Left ventricle myocardium superior (tissue), 1 donor: ENCODE measurements around the gene PRR18. TPM values are rescaled to one million over a fixed set of nuclear protein-coding genes. Genes with fewer than 3 reads are reported as not detected.

ENCODE experiments used
- ATAC-seq: fragments of 200-7000 bp; cut with Tn5 transposase; one replicate; pipeline ENCODE4 v1.9.1; 2020; ENCODE audit warnings: mild to moderate bottlenecking, moderate library complexity
- DNase-seq: peaks from one replicate; pipeline ENCODE4 v3.0.0-alpha.2; 2020
- intact Hi-C: fragments of 100-400 bp; cut with micrococcal nuclease; formaldehyde crosslinking; loops from one replicate; pipeline ENCODE4 v1.11.0; 2022
- total RNA-seq: library from RNA; stranded (reverse); fragmentation: NEBNext Ultra II Directional; extraction: Animal tissue kit (Norgen Biotek cat#: 25700); gene quantifications from one replicate; pipeline ENCODE4 v1.2.1, GENCODE V29; 2021
- donor health status: DM: no; HTN: yes; CAD: no; lungs with severe emphysema.

Gene PRR18
- total RNA-seq, 1 donor from 2014 or later: not detected

GRCh38 chr6:166282394-166283032 is 25.7 kb downstream of the PRR18 start:
- intact Hi-C loops: no loop called here
- no peak for DNase-seq
- no peak for ATAC-seq

DNA sequence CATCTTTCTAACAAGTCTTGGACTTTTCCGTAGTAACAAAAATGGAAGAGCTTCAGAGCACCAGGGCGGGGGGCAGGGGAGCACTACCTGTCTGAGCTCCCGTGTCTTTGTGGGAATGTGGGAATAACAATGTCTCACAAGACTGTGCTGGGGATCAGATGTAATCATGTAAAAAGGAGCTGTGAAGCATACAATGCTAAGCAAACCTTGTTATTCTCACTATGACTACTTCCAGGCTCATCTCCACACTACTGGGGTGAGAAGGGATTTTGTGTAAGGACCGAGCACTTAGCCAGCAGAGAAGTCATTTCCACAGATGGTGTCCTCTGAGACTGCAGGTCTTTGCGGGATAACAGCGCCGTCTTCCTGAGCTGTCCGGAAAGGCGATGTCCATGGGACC is 27.1 kb downstream of the PRR18 start:
- ATAC-seq: no peak
- no peak for DNase-seq
- intact Hi-C loops: no loop called here

DNA sequence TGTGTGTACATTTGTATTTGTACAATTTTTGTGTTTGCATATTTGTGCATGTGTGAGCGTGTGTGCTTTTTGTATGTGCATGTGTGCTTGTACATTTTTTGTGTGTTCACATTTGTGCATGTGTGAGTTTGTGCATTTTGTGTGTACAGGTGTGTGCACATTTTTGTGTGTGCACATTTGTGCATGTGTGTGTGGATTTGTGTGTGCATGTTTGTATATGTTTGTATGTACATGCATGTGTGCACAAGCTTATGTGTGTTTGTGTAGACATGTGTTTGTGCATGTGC is 28.9 kb downstream of the PRR18 start:
- ATAC-seq (no peak), DNase-seq (no peak)
- intact Hi-C loops: loop anchor here (5.0 kb wide), 1 partner anchor 123 kb away; no protein-coding TSS in a partner anchor

GRCh38 chr6:166278579-166279392 is 29.4 kb downstream of the PRR18 start:
- ATAC-seq: no peak
- intact Hi-C loops: loop anchor here (5.0 kb wide), 1 partner anchor 124 kb away; no protein-coding TSS in a partner anchor
- DNase-seq: no peak

DNA sequence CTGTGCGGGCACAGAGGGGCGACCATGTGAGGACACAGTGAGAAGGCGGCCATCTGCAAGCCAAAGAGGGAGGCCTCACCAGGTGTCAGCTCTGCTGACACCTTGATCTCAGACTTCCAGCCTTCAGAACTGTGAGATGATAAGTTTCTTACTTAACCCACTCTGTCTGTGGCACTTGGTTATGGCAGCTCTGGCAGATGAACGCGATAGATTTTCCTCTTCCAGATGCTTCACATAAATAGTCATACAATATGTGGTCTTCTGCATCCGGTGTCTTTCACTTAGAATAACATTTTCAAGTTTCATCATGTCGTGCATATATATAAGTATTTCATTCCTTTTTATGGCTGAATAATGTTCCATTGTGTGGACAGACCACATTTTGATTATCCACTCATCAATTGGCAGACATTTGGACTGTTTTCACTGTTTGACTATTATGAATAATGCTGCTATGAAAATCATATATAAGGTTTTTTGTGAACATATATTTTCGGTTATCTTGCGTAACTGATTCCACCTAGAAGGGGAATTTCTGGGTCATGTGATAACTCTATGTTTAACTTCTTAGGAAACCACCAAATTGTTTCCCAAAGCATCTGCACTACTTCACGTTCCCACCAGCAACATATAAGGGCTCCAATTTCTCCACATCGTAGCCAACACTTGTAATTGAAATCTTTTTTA is 30.2 kb downstream of the PRR18 start:
- ATAC-seq (no peak), DNase-seq (no peak)
- intact Hi-C loops: loop anchor here (5.0 kb wide), 1 partner anchor 124 kb away; no protein-coding TSS in a partner anchor

DNA sequence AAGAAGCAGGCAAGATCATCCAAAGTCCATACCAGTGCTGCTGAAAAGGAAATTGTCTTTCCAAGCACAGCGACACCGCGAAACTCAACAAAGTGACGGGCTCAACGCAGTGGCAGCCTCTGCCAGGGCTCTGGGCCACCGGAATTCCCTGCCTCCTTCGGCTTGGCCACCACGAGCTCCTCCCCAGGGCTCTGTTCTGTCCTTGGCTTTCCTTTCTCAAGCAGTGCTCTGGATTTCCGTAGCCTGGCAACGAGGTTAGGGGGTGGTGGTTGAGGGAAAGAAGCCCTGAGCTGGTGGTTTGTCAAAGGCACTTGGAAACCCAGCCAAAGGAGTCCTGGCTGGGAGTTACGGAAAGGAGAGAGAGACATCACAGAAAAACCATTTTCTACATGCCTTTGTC is 31.2 kb downstream of the PRR18 start:
- intact Hi-C loops: loop anchor here (5.0 kb wide), 1 partner anchor 125 kb away; no protein-coding TSS in a partner anchor
- DNase-seq (no peak), ATAC-seq (no peak)

GRCh38 chr6:166275714-166276166 is 32.5 kb downstream of the PRR18 start:
- intact Hi-C loops: loop anchor here (5.0 kb wide), 1 partner anchor 127 kb away; no protein-coding TSS in a partner anchor
- ATAC-seq (peak; percentile 88), DNase-seq (peak; percentile 85)

DNA sequence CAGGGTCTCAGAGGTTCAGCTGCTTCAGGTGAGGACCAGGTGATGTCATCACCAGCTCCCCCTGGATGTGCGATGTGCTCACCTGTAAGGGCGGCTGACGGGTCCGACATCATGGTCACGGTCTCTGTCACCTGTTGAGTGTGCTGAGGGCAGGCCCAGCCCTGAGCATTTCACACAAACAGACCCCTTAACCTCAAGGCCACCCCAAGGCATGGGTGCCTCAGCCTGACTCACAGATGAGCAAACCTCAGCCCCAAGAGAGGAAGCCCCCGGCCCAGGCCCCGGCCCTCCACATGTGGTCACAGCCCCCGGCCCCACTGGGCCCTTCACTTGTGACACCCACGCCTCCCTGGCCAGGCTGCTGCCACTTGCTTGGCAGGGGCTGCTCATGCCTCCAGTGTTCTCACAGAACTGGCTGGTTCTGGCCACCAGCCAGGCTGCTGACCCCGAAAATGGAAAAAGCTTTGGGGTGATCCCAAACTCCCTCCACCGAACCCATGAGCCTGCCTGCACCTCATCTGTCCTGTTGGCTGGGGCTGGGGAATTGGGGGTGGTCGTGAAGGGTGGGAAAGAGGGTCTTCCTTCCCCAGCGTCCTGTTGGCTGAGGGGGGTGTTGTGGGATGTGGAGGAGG is 33.3 kb downstream of the PRR18 start:
- intact Hi-C loops: loop anchor here (5.0 kb wide), 1 partner anchor 127 kb away; no protein-coding TSS in a partner anchor
- DNase-seq: no peak
- ATAC-seq: no peak

- ATAC-seq (no peak), DNase-seq (no peak)
- intact Hi-C loops: no loop called here
Measured at GRCh38 chr6:166274163-166274562, 34.0 kb downstream of the PRR18 start.

DNA sequence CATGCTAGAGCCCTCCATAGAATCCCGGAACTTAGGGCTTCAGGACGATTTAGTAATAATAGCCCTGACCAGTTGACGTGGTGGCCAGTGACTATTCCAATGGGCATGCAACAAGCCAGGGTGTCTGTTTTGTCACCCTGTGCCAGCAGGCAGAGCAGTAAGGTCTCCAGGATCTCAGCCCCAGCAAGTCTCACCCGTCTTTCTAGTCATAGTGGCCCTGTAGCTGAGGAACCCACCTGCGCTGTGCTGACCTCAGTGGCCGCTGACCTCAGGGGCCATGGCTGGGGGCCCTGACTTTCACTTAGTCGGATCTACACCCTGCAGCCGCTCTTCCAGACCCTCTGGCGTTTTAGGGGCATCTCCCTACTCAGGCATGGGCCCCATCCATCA is 36.8 kb downstream of the PRR18 start:
- intact Hi-C loops: no loop called here
- no peak for DNase-seq
- no peak for ATAC-seq

GRCh38 chr6:166270706-166271375 is 37.4 kb downstream of the PRR18 start:
- ATAC-seq (no peak), DNase-seq (no peak)
- intact Hi-C loops: no loop called here

DNA sequence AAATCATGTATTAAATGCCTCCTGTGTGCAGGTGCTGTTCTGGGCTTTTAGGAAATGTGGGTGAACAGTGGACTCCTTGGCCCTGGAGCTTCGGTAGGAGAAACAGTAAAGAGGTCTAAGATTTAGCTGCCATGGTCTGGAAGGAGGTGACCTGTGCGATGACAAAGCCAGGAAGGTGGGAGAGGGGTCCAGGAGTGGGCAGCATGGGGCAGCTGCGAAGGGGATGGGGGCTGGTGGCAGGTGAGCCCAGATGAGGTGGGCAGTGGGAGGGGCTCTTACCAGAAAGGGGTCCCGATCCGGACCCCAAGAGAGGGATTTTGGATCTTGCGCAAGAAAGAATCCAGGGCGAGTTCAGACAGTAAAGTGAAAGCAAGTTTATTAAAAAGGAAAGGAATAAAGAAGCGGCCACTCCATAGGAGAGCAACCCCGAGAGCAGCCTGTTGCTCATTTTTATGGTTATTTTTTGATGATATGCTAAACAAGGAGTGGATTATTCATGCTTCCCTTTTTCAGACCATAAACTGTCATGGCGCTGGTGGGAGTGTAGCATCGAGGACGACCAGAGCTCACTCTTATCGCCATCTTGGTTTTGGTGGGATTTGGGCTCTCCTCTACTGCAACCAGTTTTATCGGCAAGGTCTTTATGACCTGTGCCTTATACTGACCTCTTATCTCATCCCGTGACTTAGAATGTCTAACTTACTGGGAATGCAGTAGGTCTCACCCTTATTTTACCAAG is 38.7 kb downstream of the PRR18 start:
- intact Hi-C loops: no loop called here
- DNase-seq (no peak), ATAC-seq (no peak)

DNA sequence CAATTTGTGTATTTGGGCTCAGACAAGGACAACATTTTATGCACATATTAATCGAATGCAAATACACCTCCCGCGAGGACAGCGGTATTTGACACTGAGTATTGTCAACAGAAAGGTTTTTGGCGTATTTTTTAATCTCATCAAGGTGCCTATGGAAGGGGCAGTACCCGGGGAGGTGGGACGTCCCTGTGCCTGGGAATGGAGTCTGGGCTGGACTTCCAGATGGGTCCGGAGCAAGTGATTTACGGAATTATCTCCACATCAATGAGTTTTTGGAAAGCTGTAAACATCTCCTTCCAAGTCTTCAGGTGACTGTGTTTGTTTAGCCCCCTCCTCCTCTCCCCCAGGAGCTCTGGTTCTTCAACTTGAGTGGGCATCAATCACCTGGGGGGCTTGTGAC is 39.8 kb downstream of the PRR18 start:
- intact Hi-C loops: no loop called here
- ATAC-seq: no peak
- no peak for DNase-seq

- ATAC-seq (no peak), DNase-seq (no peak)
- intact Hi-C loops: no loop called here
Measured at GRCh38 chr6:166267526-166267925, 40.7 kb downstream of the PRR18 start.

GRCh38 chr6:166266336-166266735 is 41.9 kb downstream of the PRR18 start:
- intact Hi-C loops: no loop called here
- ATAC-seq (no peak), DNase-seq (no peak)

DNA sequence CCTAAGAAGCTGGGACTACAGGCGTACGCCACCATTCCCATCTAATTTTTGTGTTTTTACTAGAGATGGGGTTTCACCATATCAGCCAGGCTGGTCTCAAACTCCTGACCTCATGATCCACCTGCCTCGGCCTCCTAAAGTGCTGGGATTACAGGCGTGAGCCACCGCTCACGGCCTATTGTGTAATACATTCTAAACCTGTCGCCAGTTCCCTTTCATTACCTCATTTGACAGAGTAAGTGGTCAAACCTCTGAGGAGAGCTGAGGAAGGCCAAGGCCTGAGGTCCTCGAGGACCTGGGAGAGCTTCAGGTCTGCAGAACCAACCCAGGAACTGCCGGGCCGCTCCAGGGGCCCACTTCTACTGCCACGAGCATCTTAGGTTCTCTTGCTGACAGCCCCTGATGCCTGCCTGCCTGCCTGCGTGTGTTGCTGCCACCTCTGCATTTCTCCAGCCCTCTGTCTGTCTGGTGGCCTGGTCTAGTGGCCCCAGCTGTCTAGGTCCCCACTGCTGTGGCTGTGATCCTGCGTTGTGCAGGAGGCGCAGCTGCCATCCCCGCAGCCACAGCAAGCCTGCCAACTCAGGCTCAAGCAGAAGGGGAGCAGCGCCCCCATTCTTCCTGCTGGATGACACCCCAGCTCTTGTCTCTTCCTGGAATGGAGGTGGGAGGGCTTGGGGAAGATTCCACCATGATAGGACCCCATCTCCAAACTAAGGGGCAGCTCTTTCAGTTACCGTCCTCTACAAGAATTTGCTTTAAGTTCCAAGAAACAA is 45.3 kb downstream of the PRR18 start:
- ATAC-seq (no peak), DNase-seq (no peak)
- intact Hi-C loops: no loop called here

DNA sequence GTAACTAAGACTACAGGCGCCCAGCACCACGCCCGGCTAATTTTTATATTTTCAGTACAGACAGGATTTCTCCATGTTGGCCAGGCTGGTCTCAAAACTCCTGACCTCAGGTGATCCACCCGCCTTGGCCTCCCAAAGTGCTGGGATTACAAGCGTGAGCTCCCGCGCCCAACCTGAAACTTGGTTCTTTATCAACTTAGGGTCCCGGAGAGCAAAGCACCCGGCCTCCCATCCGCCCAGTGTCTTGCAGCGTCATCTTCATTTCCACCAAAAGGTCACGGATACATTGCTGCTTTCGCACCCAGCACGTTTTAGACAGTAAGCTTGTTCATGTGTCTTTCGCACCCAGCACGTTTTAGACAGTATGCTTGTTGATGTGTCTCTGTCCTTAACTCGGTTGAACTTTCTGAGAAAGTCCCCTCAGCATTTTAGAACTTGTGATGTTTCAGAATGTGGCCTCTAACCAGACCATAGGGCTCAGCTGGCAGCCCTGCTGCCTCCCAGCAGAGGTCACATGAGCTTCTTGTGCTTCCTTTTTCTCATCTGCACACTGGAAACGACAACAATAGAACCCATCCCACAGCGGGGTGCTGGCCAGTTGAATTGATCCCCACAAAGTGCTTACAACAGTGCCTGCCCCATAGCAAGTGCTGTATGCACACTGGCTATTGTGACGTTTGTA is 48.8 kb downstream of the PRR18 start:
- ATAC-seq (peak; percentile 85), DNase-seq (peak; percentile 50)
- intact Hi-C loops: no loop called here
